CD4-positive, alpha-beta memory T cell (primary cell): Measurements from ENCODE around the gene GRIK4. TPM values are rescaled to one million over a fixed set of nuclear protein-coding genes. Genes with fewer than 3 reads are reported as not detected.

ENCODE experiments used
- CTCF ChIA-PET: fragments of 350-600 bp; sonication (Branson Sonifier 250); formaldehyde crosslinking; loops from one replicate; lab custom pipeline; 2021; ENCODE audit warnings: inconsistent platforms; ENCODE audit not compliant: partially characterized antibody; lab: Charles Lee
- POLR2A ChIA-PET: fragments of 350-600 bp; sonication (Branson Sonifier 250); formaldehyde crosslinking; loops from one replicate; lab custom pipeline; 2021; ENCODE audit not compliant: partially characterized antibody; lab: Charles Lee
- DNase-seq, 5 donors: peaks; one replicate each; pipeline versions ENCODE4 v3.0.0 to v3.0.0-alpha.2; 2020 to 2022; ENCODE audit warnings: mixed read lengths in 1 of 5
- H3K27ac ChIP-seq: one replicate; pipeline ENCODE4 v1.7.0; 2013; ENCODE audit warnings: low read depth, low read length
- H3K27me3 ChIP-seq: 2 replicates; pipeline ENCODE4 v1.7.0; 2013; ENCODE audit warnings: mild to moderate bottlenecking, low read length, moderate library complexity; ENCODE audit not compliant: insufficient read depth
- H3K36me3 ChIP-seq: 2 replicates; pipeline ENCODE4 v1.7.0; 2013; ENCODE audit warnings: mild to moderate bottlenecking, low read length, moderate library complexity; ENCODE audit not compliant: insufficient read depth
- H3K4me1 ChIP-seq: 2 replicates; pipeline ENCODE4 v1.7.0; 2013; ENCODE audit warnings: mild to moderate bottlenecking, low read length, moderate library complexity; ENCODE audit not compliant: insufficient read depth
- H3K4me3 ChIP-seq, 2 donors: one replicate each; pipeline ENCODE4 v1.7.0; 2013; ENCODE audit warnings: low read length in 2 of 2, mild to moderate bottlenecking in 1 of 2
- H3K9me3 ChIP-seq, 2 donors: one replicate each; pipeline ENCODE4 v1.7.0; 2013; ENCODE audit warnings: low read length in 2 of 2, control low read depth in 1 of 2; ENCODE audit not compliant: control insufficient read depth in 1 of 2
- H3K27ac Mint-ChIP-seq, 7 donors: one replicate each; pipeline ENCODE4 v1.8.0; 2020 to 2021; ENCODE audit warnings: mixed read lengths in 7 of 7, mild to moderate bottlenecking in 6 of 7, inconsistent platforms in 3 of 7, moderate library complexity in 3 of 7
- H3K27me3 Mint-ChIP-seq, 2 donors: one replicate each; pipeline ENCODE4 v1.8.0; 2020 to 2021; ENCODE audit warnings: mixed read lengths in 2 of 2
- H3K36me3 Mint-ChIP-seq, 2 donors: one replicate each; pipeline ENCODE4 v1.8.0; 2020 to 2021; ENCODE audit warnings: mixed read lengths in 2 of 2, inconsistent platforms in 1 of 2, mild to moderate bottlenecking in 1 of 2
- H3K4me1 Mint-ChIP-seq, 4 donors: one replicate each; pipeline ENCODE4 v1.8.0; 2020 to 2021; ENCODE audit warnings: mixed read lengths in 4 of 4, mild to moderate bottlenecking in 1 of 4
- H3K4me3 Mint-ChIP-seq, 8 donors: one replicate each; pipeline ENCODE4 v1.8.0; 2020 to 2021; ENCODE audit warnings: mixed read lengths in 8 of 8, mild to moderate bottlenecking in 7 of 8, moderate library complexity in 6 of 8, inconsistent platforms in 3 of 8
- H3K9me3 Mint-ChIP-seq, 8 donors: one replicate each; pipeline ENCODE4 v1.8.0; 2020 to 2021; ENCODE audit warnings: mixed read lengths in 8 of 8, mild to moderate bottlenecking in 5 of 8, inconsistent platforms in 3 of 8, moderate library complexity in 1 of 8
- intact Hi-C: fragments of 100-400 bp; cut with micrococcal nuclease; formaldehyde crosslinking; loops from one replicate; pipeline ENCODE4 v1.15.1; 2023
- polyA plus RNA-seq, 2 donors: library from polyadenylated mRNA; unstranded; fragments of 300-500 nt; fragmentation: Illumina TruSeq; gene quantifications; one replicate each; pipeline ENCODE4 v1.2.3, GENCODE V29; 2021
- total RNA-seq, 2 experiments: library from RNA; stranded (reverse); gene quantifications; one replicate each; pipeline ENCODE4 v1.2.3, GENCODE V29; 2021

GRIK4 gene
- total and polyA plus RNA-seq, 4 experiments from 2014 or later = 0.06 TPM; not detected in 3

DNA sequence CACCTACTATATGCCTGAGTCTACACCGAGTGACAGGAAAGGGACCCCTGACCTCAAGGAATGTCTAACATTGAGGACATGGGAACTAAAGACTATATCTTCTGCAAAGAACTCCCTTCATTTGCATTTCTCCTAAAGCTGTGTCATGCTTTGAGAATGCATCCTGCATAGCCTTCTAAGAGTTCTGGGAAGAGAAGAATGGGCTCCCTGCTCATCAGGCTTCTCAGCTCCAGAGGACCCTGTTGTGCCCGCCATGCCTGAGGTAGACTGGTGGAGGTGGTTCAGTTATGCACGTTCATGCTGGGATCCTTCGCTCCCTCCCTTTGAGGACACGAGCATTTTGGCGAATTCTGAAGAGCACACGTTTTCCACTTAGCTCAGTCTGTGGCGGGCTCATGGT is 63.3 kb downstream of the GRIK4 start:
- H3K4me3 Mint-ChIP-seq = no peak overlapping the region
- H3K27ac ChIP-seq = no peak overlapping the region
- H3K4me3 ChIP-seq = no peak overlapping the region
- ChIA-PET POLR2A (no interaction called here), CTCF (no interaction called here)
- no peaks in the 10 kb centered on the region for H3K9me3 ChIP-seq
- no peak overlapping the region for H3K27ac Mint-ChIP-seq
- H3K4me1 Mint-ChIP-seq = no peaks in the 10 kb centered on the region
- no peaks in the 10 kb centered on the region for H3K27me3 ChIP-seq
- no peak for DNase-seq
- no peaks in the 10 kb centered on the region for H3K9me3 Mint-ChIP-seq
- H3K36me3 ChIP-seq = no peaks in the 10 kb centered on the region
- intact Hi-C loops = no loop called here
- no peaks in the 10 kb centered on the region for H3K4me1 ChIP-seq
- H3K27me3 Mint-ChIP-seq = peaks cover 12 to 31% of the 10 kb centered on the region in 2 donors
- no peaks in the 10 kb centered on the region for H3K36me3 Mint-ChIP-seq

DNA sequence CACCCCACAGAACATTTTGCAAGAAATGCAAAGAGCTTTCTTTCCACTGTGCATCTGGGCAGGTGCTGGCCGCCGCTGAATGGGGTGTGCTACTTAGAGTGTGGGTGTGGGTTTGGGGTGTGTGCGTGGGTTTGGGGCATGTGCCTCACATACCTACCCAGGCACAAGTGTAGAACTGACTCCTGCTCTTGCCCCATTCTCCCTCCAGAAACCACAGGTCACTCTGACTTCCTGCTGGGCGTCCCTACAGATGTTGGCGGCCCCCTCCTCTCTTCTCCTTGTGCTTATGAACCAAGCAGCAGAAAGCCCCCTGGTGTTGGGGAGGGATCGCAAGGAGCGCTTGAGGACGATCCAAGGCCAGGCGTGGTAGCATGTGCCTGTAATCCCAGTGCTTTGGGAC is 63.9 kb downstream of the GRIK4 start:
- no peaks in the 10 kb centered on the region for H3K36me3 ChIP-seq
- H3K4me3 ChIP-seq = no peak overlapping the region
- no peaks in the 10 kb centered on the region for H3K9me3 ChIP-seq
- Mint-ChIP-seq H3K27me3 (peaks cover 12 to 31% of the 10 kb centered on the region in 2 donors), H3K9me3 (no peaks in the 10 kb centered on the region), H3K4me1 (no peaks in the 10 kb centered on the region), H3K27ac (no peak overlapping the region), H3K4me3 (no peak overlapping the region), H3K36me3 (no peaks in the 10 kb centered on the region)
- POLR2A ChIA-PET = no interaction called here
- no peaks in the 10 kb centered on the region for H3K27me3 ChIP-seq
- no peak for DNase-seq
- intact Hi-C loops = no loop called here
- CTCF ChIA-PET = no interaction called here
- no peaks in the 10 kb centered on the region for H3K4me1 ChIP-seq
- no peak overlapping the region for H3K27ac ChIP-seq

DNA sequence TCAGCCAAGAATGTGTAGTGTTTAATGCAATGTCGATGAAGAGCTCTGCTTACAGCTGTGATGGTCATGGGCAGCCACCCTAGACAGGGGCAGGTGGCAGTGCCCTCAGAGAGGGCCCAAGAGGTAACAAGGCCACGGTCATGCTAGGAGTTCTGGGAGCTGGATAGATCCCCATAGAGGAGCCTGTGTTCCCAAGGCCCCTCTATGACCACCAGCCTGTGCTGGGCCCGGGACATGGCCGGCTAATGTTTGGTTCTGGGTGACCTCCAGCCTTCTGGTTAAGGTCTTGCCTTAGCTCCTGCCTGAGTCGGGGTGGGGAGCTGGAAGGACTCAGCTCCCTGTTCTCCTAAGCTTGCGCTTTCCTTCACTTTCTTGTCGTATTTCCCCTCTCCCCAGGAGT is 65.1 kb downstream of the GRIK4 start:
- H3K4me3 Mint-ChIP-seq = no peak overlapping the region
- H3K9me3 Mint-ChIP-seq = no peaks in the 10 kb centered on the region
- intact Hi-C loops = no loop called here
- DNase-seq = no peak
- no peaks in the 10 kb centered on the region for H3K36me3 Mint-ChIP-seq
- no peak overlapping the region for H3K27ac ChIP-seq
- H3K27me3 Mint-ChIP-seq = peaks cover 11 to 28% of the 10 kb centered on the region in 2 donors
- H3K36me3 ChIP-seq = no peaks in the 10 kb centered on the region
- H3K9me3 ChIP-seq = no peaks in the 10 kb centered on the region
- H3K4me3 ChIP-seq = no peak overlapping the region
- CTCF ChIA-PET = no interaction called here
- H3K27ac Mint-ChIP-seq = no peak overlapping the region
- no peaks in the 10 kb centered on the region for H3K27me3 ChIP-seq
- no peaks in the 10 kb centered on the region for H3K4me1 Mint-ChIP-seq
- POLR2A ChIA-PET = no interaction called here
- H3K4me1 ChIP-seq = no peaks in the 10 kb centered on the region

DNA sequence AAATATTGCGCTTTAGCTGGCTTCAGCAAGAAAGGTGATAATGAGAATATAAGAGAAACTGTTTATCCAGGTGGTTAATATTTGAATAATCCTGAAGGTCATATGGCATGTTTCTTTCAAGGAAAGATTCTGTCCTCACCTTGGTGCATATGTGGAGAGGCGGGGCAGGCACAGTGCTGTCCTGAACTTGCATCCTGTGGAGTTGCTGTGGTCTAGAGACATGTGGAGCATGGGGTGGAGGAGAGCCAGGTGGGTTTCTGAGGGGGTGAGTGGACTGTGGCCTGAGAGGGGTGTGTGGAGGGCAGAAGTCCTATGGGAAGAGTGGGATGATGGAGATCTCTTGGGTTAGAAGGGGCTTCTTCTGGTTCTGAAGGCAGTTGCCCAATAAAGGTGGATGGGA is 65.5 kb downstream of the GRIK4 start:
- Mint-ChIP-seq H3K4me3 (no peak overlapping the region), H3K27ac (no peak overlapping the region), H3K9me3 (no peaks in the 10 kb centered on the region), H3K4me1 (no peaks in the 10 kb centered on the region), H3K27me3 (peaks cover 8 to 26% of the 10 kb centered on the region in 2 donors), H3K36me3 (no peaks in the 10 kb centered on the region)
- Histone ChIP-seq H3K4me3 (no peak overlapping the region), H3K4me1 (no peaks in the 10 kb centered on the region), H3K27me3 (no peaks in the 10 kb centered on the region), H3K9me3 (no peaks in the 10 kb centered on the region), H3K36me3 (no peaks in the 10 kb centered on the region), H3K27ac (no peak overlapping the region)
- POLR2A ChIA-PET = no interaction called here
- intact Hi-C loops = no loop called here
- no peak for DNase-seq
- CTCF ChIA-PET = no interaction called here

DNA sequence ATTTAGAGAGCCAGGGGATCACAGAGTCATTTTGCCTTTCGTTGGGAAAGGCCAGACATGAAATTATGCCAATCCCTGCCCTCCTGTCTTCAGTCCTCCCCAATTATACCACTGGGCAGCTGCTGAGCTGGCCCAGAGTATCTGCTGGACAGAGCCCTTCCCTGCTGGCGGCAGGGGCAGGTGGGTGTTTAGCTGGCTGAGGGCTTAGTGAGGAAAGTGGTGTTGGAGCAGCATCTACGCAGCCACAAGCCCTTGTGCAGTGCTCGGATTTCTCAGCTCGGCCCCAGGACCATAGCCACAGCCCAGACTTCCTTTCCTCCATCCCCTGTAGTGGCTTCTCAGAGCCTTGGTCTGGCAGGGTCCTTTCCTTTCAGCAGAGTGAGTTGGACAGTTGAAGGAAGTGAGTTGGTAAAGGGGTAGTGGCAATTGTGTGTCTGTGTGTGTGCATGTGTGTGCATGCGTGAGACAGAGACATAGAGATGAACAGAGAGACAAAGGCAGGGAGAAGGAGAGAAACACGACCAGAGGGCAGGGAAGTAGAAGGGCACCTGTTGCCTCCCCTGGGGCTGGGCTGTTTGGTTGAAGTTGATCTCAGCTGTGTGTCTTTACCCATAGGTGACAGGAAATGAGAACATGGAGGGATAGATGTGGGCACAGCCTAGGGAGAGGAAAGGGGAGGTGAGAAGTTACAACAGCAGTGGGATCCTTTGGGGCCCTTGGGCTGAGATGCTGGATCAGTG is 66.2 kb downstream of the GRIK4 start:
- H3K36me3 ChIP-seq = no peaks in the 10 kb centered on the region
- H3K4me1 ChIP-seq = no peaks in the 10 kb centered on the region
- Mint-ChIP-seq H3K4me3 (peak overlapping the region in 1 of 8 donors; percentile 27), H3K4me1 (no peaks in the 10 kb centered on the region), H3K9me3 (peaks cover 0 to 2% (median 0%) of the 10 kb centered on the region in 8 donors), H3K36me3 (no peaks in the 10 kb centered on the region), H3K27me3 (peaks cover 10 to 24% of the 10 kb centered on the region in 2 donors), H3K27ac (no peak overlapping the region)
- POLR2A ChIA-PET = no interaction called here
- no peak overlapping the region for H3K4me3 ChIP-seq
- DNase-seq = no peak
- H3K27ac ChIP-seq = no peak overlapping the region
- H3K9me3 ChIP-seq = no peaks in the 10 kb centered on the region
- intact Hi-C loops = no loop called here
- H3K27me3 ChIP-seq = no peaks in the 10 kb centered on the region
- CTCF ChIA-PET = no interaction called here

DNA sequence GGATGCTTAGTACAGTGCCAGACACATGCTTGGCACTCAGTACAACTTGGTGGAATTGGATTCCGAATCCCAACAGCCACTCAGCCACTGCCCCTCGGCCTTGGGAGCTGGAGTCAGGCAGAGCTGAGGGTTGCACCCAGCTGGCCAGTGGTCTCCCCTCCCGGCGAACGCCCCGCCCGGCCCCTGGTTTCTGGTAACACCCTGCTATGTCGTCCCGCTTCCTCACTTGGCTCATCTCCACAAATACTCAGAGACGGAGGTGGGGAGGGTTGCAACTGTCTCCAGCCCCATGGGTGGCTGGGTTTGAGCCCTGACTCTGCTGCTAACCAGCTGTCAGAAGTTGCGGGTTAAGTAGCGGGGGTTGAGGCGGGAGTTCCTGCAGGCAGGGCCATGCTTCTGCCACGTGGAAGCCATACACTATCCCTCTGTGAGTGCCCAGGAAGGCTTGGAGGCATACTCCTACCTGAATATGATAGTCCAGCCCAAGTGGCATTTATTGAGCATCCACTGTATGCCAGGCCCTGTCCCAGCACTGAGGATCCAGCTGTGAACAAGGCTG is 67.1 kb downstream of the GRIK4 start:
- intact Hi-C loops = no loop called here

DNA sequence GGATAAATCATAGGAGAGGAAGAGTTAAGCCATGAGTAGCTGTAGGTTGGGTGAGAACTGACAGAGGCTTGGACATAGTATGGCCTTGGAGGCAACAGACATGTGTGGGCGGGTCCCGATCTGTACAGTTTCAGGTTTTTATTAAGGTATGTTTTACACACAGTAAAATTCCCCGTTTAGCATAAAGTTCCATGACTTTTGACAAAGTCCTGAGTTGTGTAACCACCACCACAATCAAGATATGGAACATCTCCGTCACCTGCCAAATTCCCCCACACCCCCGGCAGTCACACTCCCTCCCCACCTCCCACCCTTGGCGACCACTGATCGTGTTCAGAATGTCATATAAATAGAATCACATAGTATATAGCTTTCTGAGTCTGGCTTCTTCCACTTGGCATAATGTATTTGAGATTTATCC is 68.1 kb downstream of the GRIK4 start:
- DNase-seq = no peak
- Histone ChIP-seq H3K27me3 (no peaks in the 10 kb centered on the region), H3K4me1 (no peaks in the 10 kb centered on the region), H3K4me3 (no peak overlapping the region), H3K9me3 (no peaks in the 10 kb centered on the region), H3K36me3 (no peaks in the 10 kb centered on the region), H3K27ac (no peak overlapping the region)
- ChIA-PET POLR2A (no interaction called here), CTCF (no interaction called here)
- intact Hi-C loops = no loop called here
- H3K9me3 Mint-ChIP-seq = peaks cover 3 to 15% (median 13%) of the 10 kb centered on the region in 8 donors
- no peak overlapping the region for H3K27ac Mint-ChIP-seq
- no peak overlapping the region for H3K4me3 Mint-ChIP-seq
- H3K4me1 Mint-ChIP-seq = no peaks in the 10 kb centered on the region
- no peaks in the 10 kb centered on the region for H3K36me3 Mint-ChIP-seq
- H3K27me3 Mint-ChIP-seq = peaks cover 12 to 28% of the 10 kb centered on the region in 2 donors

More for the DNA sequence above, 67.1 kb downstream of the GRIK4 start:
- Mint-ChIP-seq H3K27me3 (peaks cover 10 to 27% of the 10 kb centered on the region in 2 donors), H3K27ac (no peak overlapping the region), H3K36me3 (no peaks in the 10 kb centered on the region), H3K9me3 (peaks cover 0 to 9% (median 7%) of the 10 kb centered on the region in 8 donors), H3K4me1 (no peaks in the 10 kb centered on the region), H3K4me3 (no peak overlapping the region)
- CTCF ChIA-PET = no interaction called here
- Histone ChIP-seq H3K36me3 (no peaks in the 10 kb centered on the region), H3K4me1 (no peaks in the 10 kb centered on the region), H3K27ac (no peak overlapping the region), H3K4me3 (no peak overlapping the region), H3K9me3 (no peaks in the 10 kb centered on the region), H3K27me3 (no peaks in the 10 kb centered on the region)
- no peak for DNase-seq
- POLR2A ChIA-PET = no interaction called here
